Mesendoderm (in vitro differentiated cells): ENCODE results near the gene GPR89B.

Experiments
- DNase-seq: peaks from one replicate; pipeline ENCODE4 v3.0.0; 2013
- H2AK5ac ChIP-seq: 2 replicates; pipeline ENCODE4 v1.6.1; 2013; ENCODE audit warnings: low read length, inconsistent platforms
- H2BK120ac ChIP-seq: 2 replicates; pipeline ENCODE4 v1.6.1; 2013; ENCODE audit warnings: low read depth, mild to moderate bottlenecking, low read length, moderate library complexity, mixed read lengths
- H2BK15ac ChIP-seq: replicated peaks from 2 replicates; pipeline ENCODE4 v1.6.1; 2013; ENCODE audit warnings: low read depth, mild to moderate bottlenecking, moderate library complexity
- H2BK5ac ChIP-seq: 2 replicates; pipeline ENCODE4 v1.6.1; 2013; ENCODE audit warnings: low read length, inconsistent platforms
- H3K18ac ChIP-seq: 2 replicates; pipeline ENCODE4 v1.6.1; 2013; ENCODE audit warnings: mild to moderate bottlenecking, low read length, mixed read lengths
- H3K23ac ChIP-seq: one replicate; pipeline ENCODE4 v1.6.1; 2013; ENCODE audit warnings: low read length
- H3K27ac ChIP-seq: 2 replicates; pipeline ENCODE4 v1.5.1; 2013; ENCODE audit warnings: low read depth, mild to moderate bottlenecking, inconsistent platforms, low read length, moderate library complexity
- H3K27me3 ChIP-seq: 2 replicates; pipeline ENCODE4 v1.6.1; 2013; ENCODE audit warnings: low read length, control low read depth, mild to moderate bottlenecking, inconsistent platforms; ENCODE audit not compliant: insufficient read depth, poor library complexity
- H3K36me3 ChIP-seq: 2 replicates; pipeline ENCODE4 v1.6.1; 2013; ENCODE audit warnings: low read length, inconsistent platforms; ENCODE audit not compliant: control insufficient read depth, insufficient read depth
- H3K4ac ChIP-seq: one replicate; pipeline ENCODE4 v1.6.1; 2013; ENCODE audit warnings: low read depth, mild to moderate bottlenecking, low read length, moderate library complexity
- H3K4me1 ChIP-seq: 2 replicates; pipeline ENCODE4 v1.6.1; 2013; ENCODE audit warnings: low read depth, low read length, inconsistent platforms; ENCODE audit not compliant: control insufficient read depth
- H3K4me2 ChIP-seq: 2 replicates; pipeline ENCODE4 v1.6.1; 2013; ENCODE audit warnings: low read length
- H3K4me3 ChIP-seq: 2 replicates; pipeline ENCODE4 v1.5.1; 2013; ENCODE audit warnings: mild to moderate bottlenecking, low read length
- H3K56ac ChIP-seq: one replicate; pipeline ENCODE4 v1.6.1; 2013; ENCODE audit warnings: low read length
- H3K79me1 ChIP-seq: 2 replicates; pipeline ENCODE4 v1.6.1; 2013; ENCODE audit warnings: low read length, inconsistent platforms
- H3K79me2 ChIP-seq: 2 replicates; pipeline ENCODE4 v1.6.1; 2013; ENCODE audit warnings: mild to moderate bottlenecking, low read length; ENCODE audit not compliant: control insufficient read depth, insufficient read depth
- H3K9ac ChIP-seq: 2 replicates; pipeline ENCODE4 v1.6.1; 2013; ENCODE audit warnings: low read length, inconsistent platforms
- H4K5ac ChIP-seq: one replicate; pipeline ENCODE4 v1.6.1; 2013; ENCODE audit warnings: low read length
- H4K8ac ChIP-seq: one replicate; pipeline ENCODE4 v1.6.1; 2013; ENCODE audit warnings: low read depth, mild to moderate bottlenecking, control low read depth, low read length, moderate library complexity
- WGBS: extraction: QIAGEN DNeasy Blood & Tissue Kit; methylation state at CpG from one replicate; pipeline ENCODE4 v1.1.7; 2013; ENCODE audit warnings: low lambda C conversion rate, missing lambda C conversion rate; ENCODE audit not compliant: insufficient coverage; ENCODE audit errors: extremely low coverage; 5-methylcytosine and 5-hydroxymethylcytosine counted together

GPR89B gene

GRCh38 chr1:147902253-147902845, 25.9 kb upstream of the GPR89B start, which contains the start of gene GJA8:
Gene GJA8, plus strand, starts transcription at chr1:147902795. Its CDS starts 5,161 bp downstream, at chr1:147907956.
- H3K4me1 ChIP-seq: no peaks in the 10 kb centered on the region
- DNase-seq: no peak
- H4K8ac ChIP-seq: no peak within 1 kb of the TSS
- no peak within 1 kb of the TSS for H3K4me3 ChIP-seq
- H3K27ac ChIP-seq: no peak within 1 kb of the TSS
- no peak within 1 kb of the TSS for H2BK120ac ChIP-seq
- H3K36me3 ChIP-seq: no peaks in the 10 kb centered on the region
- no peaks in the 10 kb centered on the region for H3K79me2 ChIP-seq
- H3K56ac ChIP-seq: no peak within 1 kb of the TSS
- no peak within 1 kb of the TSS for H2BK5ac ChIP-seq
- H3K4me2 ChIP-seq: no peak within 1 kb of the TSS
- no peak within 1 kb of the TSS for H3K18ac ChIP-seq
- H3K9ac ChIP-seq: no peak within 1 kb of the TSS
- H2BK15ac ChIP-seq: no peak within 1 kb of the TSS
- H3K27me3 ChIP-seq: no peaks in the 10 kb centered on the region
- no peak within 1 kb of the TSS for H3K4ac ChIP-seq
- H3K23ac ChIP-seq: no peak within 1 kb of the TSS
- no CpG with 5 or more reads among the region's 7 CpGs for WGBS
- H4K5ac ChIP-seq: no peak within 1 kb of the TSS
- H3K79me1 ChIP-seq: no peaks in the 10 kb centered on the region
- H2AK5ac ChIP-seq: no peak within 1 kb of the TSS

- Histone ChIP-seq H2BK15ac (no peak overlapping the region), H3K36me3 (no peaks in the 10 kb centered on the region), H3K27me3 (no peaks in the 10 kb centered on the region), H3K9ac (no peak overlapping the region), H4K8ac (no peak overlapping the region), H3K79me2 (no peaks in the 10 kb centered on the region), H3K4me1 (no peaks in the 10 kb centered on the region), H3K4me3 (no peak overlapping the region), H3K79me1 (no peaks in the 10 kb centered on the region), H4K5ac (no peak overlapping the region), H2BK5ac (no peak overlapping the region), H3K4ac (no peak overlapping the region), H3K18ac (no peak overlapping the region), H2BK120ac (no peak overlapping the region), H3K23ac (no peak overlapping the region), H3K56ac (no peak overlapping the region), H3K4me2 (no peak overlapping the region), H3K27ac (no peak overlapping the region), H2AK5ac (no peak overlapping the region)
- no CpG with 5 or more reads among the region's 3 CpGs for WGBS
- DNase-seq: no peak
Observed at GRCh38 chr1:147904726-147905125, 23.5 kb upstream of the GPR89B start.

GRCh38 chr1:147907786-147908509, 20.3 kb upstream of the GPR89B start:
- H3K23ac ChIP-seq: no peak overlapping the region
- H2AK5ac ChIP-seq: no peak overlapping the region
- H3K4ac ChIP-seq: no peak overlapping the region
- H3K27ac ChIP-seq: no peak overlapping the region
- no peaks in the 10 kb centered on the region for H3K27me3 ChIP-seq
- no peak overlapping the region for H3K9ac ChIP-seq
- no peak overlapping the region for H3K18ac ChIP-seq
- no peaks in the 10 kb centered on the region for H3K4me1 ChIP-seq
- no peak overlapping the region for H3K4me2 ChIP-seq
- H2BK120ac ChIP-seq: no peak overlapping the region
- WGBS: no CpG with 5 or more reads among the region's 44 CpGs
- H2BK5ac ChIP-seq: no peak overlapping the region
- H3K79me1 ChIP-seq: no peaks in the 10 kb centered on the region
- no peak overlapping the region for H3K56ac ChIP-seq
- DNase-seq: no peak
- H4K8ac ChIP-seq: no peak overlapping the region
- H4K5ac ChIP-seq: no peak overlapping the region
- no peaks in the 10 kb centered on the region for H3K79me2 ChIP-seq
- H3K36me3 ChIP-seq: no peaks in the 10 kb centered on the region
- no peak overlapping the region for H2BK15ac ChIP-seq
- H3K4me3 ChIP-seq: no peak overlapping the region

- H2BK120ac ChIP-seq: no peak overlapping the region
- no peak overlapping the region for H3K4me3 ChIP-seq
- H3K27ac ChIP-seq: no peak overlapping the region
- no peak overlapping the region for H4K5ac ChIP-seq
- no CpG with 5 or more reads among the region's 2 CpGs for WGBS
- H3K4ac ChIP-seq: no peak overlapping the region
- no peak overlapping the region for H2BK5ac ChIP-seq
- no peak overlapping the region for H3K4me2 ChIP-seq
- no peak overlapping the region for H3K18ac ChIP-seq
- no peaks in the 10 kb centered on the region for H3K79me2 ChIP-seq
- DNase-seq: no peak
- no peaks in the 10 kb centered on the region for H3K4me1 ChIP-seq
- no peaks in the 10 kb centered on the region for H3K36me3 ChIP-seq
- H3K79me1 ChIP-seq: no peaks in the 10 kb centered on the region
- no peak overlapping the region for H3K23ac ChIP-seq
- no peaks in the 10 kb centered on the region for H3K27me3 ChIP-seq
- H4K8ac ChIP-seq: no peak overlapping the region
- no peak overlapping the region for H2AK5ac ChIP-seq
- no peak overlapping the region for H2BK15ac ChIP-seq
- H3K56ac ChIP-seq: no peak overlapping the region
- no peak overlapping the region for H3K9ac ChIP-seq
Observed at GRCh38 chr1:147912553-147912952, 15.7 kb upstream of the GPR89B start.

GRCh38 chr1:147913362-147913942, 14.8 kb upstream of the GPR89B start:
- Histone ChIP-seq H3K23ac (no peak overlapping the region), H4K5ac (no peak overlapping the region), H3K18ac (no peak overlapping the region), H2BK5ac (no peak overlapping the region), H3K4me3 (no peak overlapping the region), H3K79me1 (no peaks in the 10 kb centered on the region), H3K9ac (no peak overlapping the region), H2BK120ac (no peak overlapping the region), H3K4me1 (no peaks in the 10 kb centered on the region), H3K79me2 (no peaks in the 10 kb centered on the region), H3K27me3 (no peaks in the 10 kb centered on the region), H3K27ac (no peak overlapping the region), H2AK5ac (no peak overlapping the region), H4K8ac (no peak overlapping the region), H3K4ac (no peak overlapping the region), H3K4me2 (no peak overlapping the region), H3K56ac (no peak overlapping the region), H3K36me3 (no peaks in the 10 kb centered on the region), H2BK15ac (no peak overlapping the region)
- no peak for DNase-seq
- no CpG with 5 or more reads among the region's 7 CpGs for WGBS
